Nephron (organoid): ENCODE data around the gene PDS5A.
"Not testable (repeated sequence)": the region's sequence is repeated elsewhere in the genome, so short reads cannot be mapped to it uniquely, and the experiment has no call there.

ENCODE experiments used
- H3K27ac Mint-ChIP-seq, 3 experiments: 2 replicates each; pipeline ENCODE4 v1.8.0; 2020; ENCODE audit warnings: mixed read lengths in 3 of 3, mild to moderate bottlenecking in 2 of 3, moderate library complexity in 1 of 3
- H3K27me3 Mint-ChIP-seq: 2 replicates; pipeline ENCODE4 v1.8.0; 2021; ENCODE audit warnings: low read depth, mild to moderate bottlenecking, moderate library complexity, mixed read lengths
- H3K36me3 Mint-ChIP-seq: 2 replicates; pipeline ENCODE4 v1.8.0; 2020; ENCODE audit warnings: low read depth, mixed read lengths
- H3K4me1 Mint-ChIP-seq: 2 replicates; pipeline ENCODE4 v1.8.0; 2020; ENCODE audit warnings: mixed read lengths
- H3K4me3 Mint-ChIP-seq, 3 experiments: 2 replicates each; pipeline ENCODE4 v1.8.0; 2020; ENCODE audit warnings: mild to moderate bottlenecking in 3 of 3, mixed read lengths in 3 of 3, moderate library complexity in 2 of 3
- H3K9me3 Mint-ChIP-seq: 2 replicates; pipeline ENCODE4 v1.8.0; 2020; ENCODE audit warnings: mixed read lengths
- CTCF ChIP-seq, 3 experiments: fragments of 200-600 bp; sonication (generic); IDR thresholded peaks; one replicate each; pipeline ENCODE4 v1.5.0; 2021; ENCODE audit warnings: antibody characterized with exemption in 3 of 3; ENCODE audit not compliant: unreplicated experiment in 3 of 3

Gene PDS5A

GRCh38 chr4:39947417-39947816 is 30.3 kb downstream of the PDS5A start:
- Mint-ChIP-seq H3K27ac (no peak overlapping the region), H3K9me3 (no peaks in the 10 kb centered on the region), H3K4me1 (peaks cover 7% of the 10 kb centered on the region), H3K4me3 (no peak overlapping the region), H3K27me3 (no peaks in the 10 kb centered on the region), H3K36me3 (peaks cover 6% of the 10 kb centered on the region)
- TF ChIP-seq CTCF (IDR thresholded peaks at IDR 0.05; ENCODE audit: unreplicated experiment in 3 of 3) = no peak

GRCh38 chr4:39944245-39944644 is 33.5 kb downstream of the PDS5A start:
- H3K36me3 Mint-ChIP-seq, H3K27me3 Mint-ChIP-seq, H3K27ac Mint-ChIP-seq, H3K4me3 Mint-ChIP-seq, H3K4me1 Mint-ChIP-seq, H3K9me3 Mint-ChIP-seq: not testable (repeated sequence)

GRCh38 chr4:39942507-39942906 is 35.2 kb downstream of the PDS5A start:
- Mint-ChIP-seq H3K9me3 (no peaks in the 10 kb centered on the region), H3K36me3 (peaks cover 4% of the 10 kb centered on the region), H3K27me3 (no peaks in the 10 kb centered on the region), H3K4me1 (peaks cover 7% of the 10 kb centered on the region), H3K4me3 (no peak overlapping the region), H3K27ac (peak overlapping the region in 1 of 3 experiments; percentile 0)
- TF ChIP-seq CTCF (IDR thresholded peaks at IDR 0.05; ENCODE audit: unreplicated experiment in 3 of 3) = no peak

GRCh38 chr4:39941682-39942217 is 36.0 kb downstream of the PDS5A start:
- no peak for TF ChIP-seq CTCF (IDR thresholded peaks at IDR 0.05; ENCODE audit: unreplicated experiment in 3 of 3)
- Mint-ChIP-seq H3K27me3 (no peaks in the 10 kb centered on the region), H3K4me3 (no peak overlapping the region), H3K4me1 (peaks cover 7% of the 10 kb centered on the region), H3K27ac (no peak overlapping the region), H3K36me3 (peaks cover 8% of the 10 kb centered on the region), H3K9me3 (no peaks in the 10 kb centered on the region)

- Mint-ChIP-seq H3K9me3 (no peaks in the 10 kb centered on the region), H3K27ac (no peak overlapping the region), H3K4me3 (no peak overlapping the region)
These were observed 39.9 kb downstream of the PDS5A start for GRCh38 chr4:39937683-39938268.

More at GRCh38 chr4:39937683-39938268, 39.9 kb downstream of the PDS5A start:
- H3K36me3 Mint-ChIP-seq = peaks cover 20% of the 10 kb centered on the region
- peaks cover 16% of the 10 kb centered on the region for H3K4me1 Mint-ChIP-seq
- H3K27me3 Mint-ChIP-seq = no peaks in the 10 kb centered on the region
- no peak for TF ChIP-seq CTCF (IDR thresholded peaks at IDR 0.05; ENCODE audit: unreplicated experiment in 3 of 3)
